ENCODE data around the gene PLEKHN1. TPM values are rescaled to one million over a fixed set of nuclear protein-coding genes. Genes with fewer than 3 reads are reported as not detected.

The PLEKHN1 gene
- polyA plus RNA-seq, 3 donors = 0.22 to 1.1 (median 0.38) TPM

DNA sequence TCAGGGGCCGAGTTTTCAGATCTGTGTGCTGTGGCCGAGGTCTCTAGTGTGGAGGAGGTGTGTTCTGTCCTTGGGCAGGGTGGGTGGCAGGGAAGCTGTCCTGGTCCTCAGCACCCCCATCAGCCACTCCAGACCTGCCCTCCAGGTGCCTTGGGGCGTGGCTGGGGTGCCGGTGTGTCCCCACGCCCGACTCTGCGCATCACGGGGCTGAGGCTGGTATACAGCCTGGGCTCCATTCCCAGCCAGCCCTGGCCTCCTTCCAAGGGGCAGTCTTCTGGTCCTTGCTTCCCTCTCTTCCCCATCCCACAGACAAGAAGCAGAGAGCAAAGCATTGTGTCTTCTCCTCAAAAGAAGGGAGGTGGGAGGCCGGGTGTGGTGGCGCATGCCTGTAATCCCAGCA lies 38.5 kb upstream of the PLEKHN1 start:
- no peak overlapping the region for H3K27ac ChIP-seq (ENCODE audit: low read depth, low read length)
- 39 to 68% (median 56%) methylated on average over 10 of the region's 10 CpGs for WGBS, 3 donors

DNA sequence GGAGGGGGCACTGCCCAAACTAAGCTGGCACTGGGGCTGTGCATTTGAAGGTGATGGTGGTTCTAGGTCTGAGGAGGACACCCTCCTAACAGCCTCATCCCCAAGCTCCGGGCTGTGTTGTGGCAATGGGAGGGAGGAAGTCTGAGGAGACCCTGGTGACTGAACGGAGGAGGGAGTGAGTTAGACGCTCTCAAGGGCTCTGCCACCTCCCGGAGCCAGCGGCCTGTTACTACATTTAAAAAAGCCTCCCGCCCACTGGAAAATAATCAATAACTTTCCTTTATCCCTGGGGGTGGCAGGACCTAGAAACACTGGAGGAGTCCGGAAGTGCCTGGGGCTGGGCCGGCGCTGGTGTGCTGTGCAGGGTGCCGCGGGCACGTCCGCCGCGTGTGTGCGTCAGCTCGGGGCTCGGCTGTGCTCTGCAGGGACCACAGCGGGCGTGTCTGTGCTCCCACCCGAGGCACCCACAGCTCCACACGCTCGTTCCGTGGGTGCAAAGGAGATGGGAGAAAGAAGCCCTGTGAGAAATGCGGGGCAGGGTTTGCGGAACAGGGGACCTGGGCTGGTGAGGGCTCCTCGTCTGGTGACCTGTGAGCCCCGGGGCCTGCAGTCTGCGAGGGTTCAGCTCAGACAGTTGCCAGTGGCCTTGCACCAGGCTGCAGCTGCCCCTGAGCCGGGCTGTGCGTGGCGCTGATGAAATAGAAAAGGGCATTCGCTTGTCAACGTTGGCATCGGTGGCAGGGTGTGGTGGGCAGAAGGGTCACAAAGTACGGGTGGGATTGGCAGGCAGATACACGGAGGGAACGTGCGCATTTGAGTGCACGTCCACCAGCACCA lies 37.2 kb upstream of the PLEKHN1 start:
- H3K27ac ChIP-seq (ENCODE audit: low read depth, low read length) = no peak overlapping the region
- 47 to 83% (median 78%) methylated on average over 40 of the region's 40 CpGs for WGBS, 3 donors

DNA sequence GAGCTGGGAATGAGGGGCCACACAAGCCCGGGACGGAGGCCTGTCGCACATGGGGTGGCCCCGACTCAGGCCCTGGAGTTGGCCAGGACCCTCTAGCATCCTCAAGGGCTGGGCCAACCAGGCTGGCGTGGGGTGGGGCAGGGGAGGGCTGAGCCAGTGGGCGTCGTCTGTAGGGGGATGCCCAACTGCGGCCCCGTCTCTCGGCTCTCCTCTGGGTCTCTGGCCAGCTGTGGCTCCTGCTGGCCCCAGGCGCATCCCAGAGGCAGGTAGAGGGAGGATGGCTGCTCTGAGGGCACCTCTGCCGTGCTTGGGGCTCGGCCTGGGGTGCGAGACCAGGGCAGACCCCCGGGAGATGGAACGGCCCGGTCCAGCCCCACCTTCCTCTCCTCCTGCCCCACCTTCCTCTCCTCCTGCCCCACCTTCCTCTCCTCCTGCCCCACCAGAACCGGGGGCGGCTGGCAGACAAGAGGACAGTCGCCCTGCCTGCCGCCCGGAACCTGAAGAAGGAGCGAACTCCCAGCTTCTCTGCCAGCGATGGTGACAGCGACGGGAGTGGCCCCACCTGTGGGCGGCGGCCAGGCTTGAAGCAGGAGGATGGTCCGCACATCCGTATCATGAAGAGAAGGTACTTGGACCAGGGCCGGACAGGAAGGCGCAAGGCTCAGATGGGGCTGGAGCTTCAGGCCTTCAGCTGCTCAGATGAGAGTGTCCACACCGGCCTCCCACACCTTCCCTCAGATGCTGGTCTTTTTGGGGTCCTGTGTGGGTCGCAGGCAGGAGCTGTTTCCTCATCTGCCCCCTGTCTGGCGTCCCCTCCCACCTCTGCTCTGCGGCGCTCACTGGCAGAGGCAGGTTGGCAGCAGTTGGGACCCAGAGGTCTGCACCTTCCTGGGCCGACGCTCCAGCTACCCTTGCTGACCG lies 36.3 kb upstream of the PLEKHN1 start:
- WGBS, 3 donors = 87 to 90% (median 90%) methylated on average over 38 to 40 of the region's 40 CpGs
- H3K27ac ChIP-seq (ENCODE audit: low read depth, low read length) = no peak overlapping the region

DNA sequence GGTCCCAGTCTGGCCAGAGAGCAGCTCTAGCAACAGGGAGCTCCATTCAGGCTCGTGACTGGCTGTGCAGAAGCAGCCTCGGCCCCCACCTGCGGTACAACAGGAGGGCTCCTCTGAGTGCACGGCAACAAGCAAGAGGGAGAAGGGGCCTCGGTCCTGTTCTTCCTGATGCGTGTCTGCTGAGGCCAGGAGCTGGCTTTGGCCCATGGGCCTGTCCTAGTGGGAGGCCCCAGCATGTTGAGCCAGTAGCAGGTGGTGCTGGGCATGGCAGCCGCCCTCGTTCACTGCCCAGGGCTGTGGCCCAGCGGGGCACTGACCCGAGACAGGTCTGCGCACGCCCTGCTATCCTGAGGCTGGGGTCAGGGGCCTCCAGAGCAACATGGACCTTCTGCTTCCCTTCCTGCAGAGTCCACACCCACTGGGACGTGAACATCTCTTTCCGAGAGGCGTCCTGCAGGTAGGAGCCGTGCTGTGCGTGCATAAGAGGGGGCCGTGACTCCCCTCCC lies 35.6 kb upstream of the PLEKHN1 start:
- 72 to 79% (median 79%) methylated on average over 11 to 18 of the region's 18 CpGs for WGBS, 3 donors

DNA sequence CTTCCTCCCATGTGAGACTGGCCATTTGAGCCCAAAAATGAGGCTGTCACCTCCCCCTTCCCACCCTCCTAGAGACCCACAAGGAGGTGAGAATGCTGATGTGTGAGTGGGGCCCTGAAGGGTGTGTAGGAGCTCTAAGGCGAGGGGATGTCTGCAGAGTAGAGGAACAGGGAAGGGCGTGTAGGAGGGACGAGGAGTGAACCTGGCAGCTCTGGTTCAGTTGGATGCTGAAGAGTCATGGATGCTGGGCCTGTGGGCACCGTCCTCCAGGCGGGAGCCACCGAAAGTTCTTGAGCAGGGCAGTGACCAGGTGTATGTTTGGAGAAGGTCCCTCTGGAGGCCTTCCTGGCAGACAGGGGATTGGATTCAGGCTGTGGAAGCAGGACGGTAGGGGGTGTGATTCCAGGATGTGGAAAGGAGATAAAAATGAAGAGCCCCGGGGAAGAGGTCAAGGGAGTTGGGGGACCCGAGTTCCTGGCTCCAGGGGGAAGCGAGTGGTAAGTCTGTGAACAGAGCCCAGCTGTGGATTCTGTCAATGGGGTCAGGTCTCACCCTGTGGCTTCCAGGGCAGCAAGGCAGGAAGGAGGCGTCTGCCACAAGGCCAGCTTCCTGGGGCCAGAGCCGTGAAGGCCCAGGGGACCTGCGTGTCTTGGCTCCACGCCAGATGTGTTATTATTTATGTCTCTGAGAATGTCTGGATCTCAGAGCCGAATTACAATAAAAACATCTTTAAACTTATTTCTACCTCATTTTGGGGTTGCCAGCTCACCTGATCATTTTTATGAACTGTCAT lies 34.7 kb upstream of the PLEKHN1 start:
- 52 to 54% (median 54%) methylated on average over 15 of the region's 15 CpGs for WGBS, 3 donors
- no peak overlapping the region for H3K27ac ChIP-seq (ENCODE audit: low read depth, low read length)

More for the DNA sequence above, 35.6 kb upstream of the PLEKHN1 start:
- no peak overlapping the region for H3K27ac ChIP-seq (ENCODE audit: low read depth, low read length)

DNA sequence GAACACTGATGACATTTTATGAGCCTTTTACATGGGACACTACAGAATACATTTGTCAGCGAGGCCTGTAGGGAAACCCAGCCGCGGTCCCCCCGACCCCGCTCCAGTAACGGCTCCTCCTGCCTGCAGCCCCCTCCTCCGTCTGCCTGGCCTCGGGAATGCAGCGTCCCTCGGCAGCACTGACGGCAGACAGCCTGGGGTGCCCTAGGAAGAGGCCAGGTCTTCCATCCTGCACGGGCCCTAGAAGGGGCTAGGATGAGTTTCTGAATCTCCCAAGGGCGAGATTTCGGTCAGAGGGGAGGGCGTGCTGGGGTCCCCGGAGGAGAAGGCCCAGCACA lies 34.1 kb upstream of the PLEKHN1 start:
- H3K27ac ChIP-seq (ENCODE audit: low read depth, low read length) = no peak overlapping the region
- 56 to 78% (median 77%) methylated on average over 16 of the region's 16 CpGs for WGBS, 3 donors

DNA sequence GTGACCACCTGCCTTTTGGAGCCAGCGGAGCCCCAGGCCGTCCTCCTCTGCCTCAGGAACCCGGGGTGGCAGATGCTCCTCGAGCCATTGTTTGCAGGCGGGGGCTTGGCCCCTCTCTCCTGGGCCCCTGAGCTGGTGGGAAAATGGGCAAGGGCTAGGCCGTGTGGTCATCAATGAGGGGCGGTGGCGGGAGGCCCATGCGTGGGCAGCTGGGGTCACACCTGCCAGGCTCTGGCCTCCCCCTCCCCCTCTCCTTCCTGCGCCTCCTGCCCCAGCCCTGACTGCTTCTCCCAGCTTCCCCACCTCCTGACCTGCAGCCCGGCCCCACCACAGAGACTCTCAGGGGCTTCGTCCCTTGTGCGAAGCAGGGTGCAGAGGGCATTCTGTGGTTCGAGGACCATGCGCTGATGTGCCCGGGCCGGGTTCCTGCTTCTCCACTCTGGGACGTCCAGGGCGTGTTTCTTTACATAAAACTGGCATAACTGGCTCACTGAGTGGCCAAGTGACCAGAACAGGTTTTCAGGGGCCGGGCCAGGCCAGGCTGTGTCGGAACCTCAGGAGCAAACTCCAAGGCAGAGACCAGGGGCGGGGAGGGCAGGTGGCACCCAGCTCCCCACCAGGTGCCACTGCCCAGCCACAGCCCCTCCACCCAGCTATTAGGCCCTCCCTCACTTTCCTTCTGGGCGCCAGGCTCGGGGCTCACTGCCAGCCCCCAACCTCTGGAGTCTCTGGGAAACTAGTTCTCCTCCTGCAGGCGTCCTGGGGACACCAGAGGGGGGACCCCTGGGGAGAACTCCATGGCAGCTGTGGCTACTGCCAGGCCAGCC lies 33.3 kb upstream of the PLEKHN1 start:
- 44 to 80% (median 77%) methylated on average over 20 to 25 of the region's 25 CpGs for WGBS, 3 donors
- no peak overlapping the region for H3K27ac ChIP-seq (ENCODE audit: low read depth, low read length)

DNA sequence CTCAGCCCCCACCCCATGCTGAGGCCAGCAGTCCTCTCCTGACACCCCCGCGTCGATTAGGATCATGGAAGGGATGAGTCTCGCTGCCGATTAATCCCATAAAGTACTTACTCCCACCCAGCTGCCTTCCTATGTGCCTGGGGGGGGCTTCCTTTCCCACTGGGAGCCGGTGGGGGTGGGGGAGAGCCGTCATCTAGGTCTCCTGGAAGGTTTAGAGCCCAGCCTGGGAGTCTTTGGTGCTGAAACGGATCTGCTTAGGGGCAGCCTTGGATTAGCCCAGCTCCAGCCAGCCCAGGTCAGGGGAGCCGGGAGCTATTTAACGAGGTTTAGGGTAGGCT lies 32.7 kb upstream of the PLEKHN1 start:
- H3K27ac ChIP-seq (ENCODE audit: low read depth, low read length) = no peak overlapping the region
- WGBS, 3 donors = 21 to 42% (median 41%) methylated on average over 10 of the region's 10 CpGs

DNA sequence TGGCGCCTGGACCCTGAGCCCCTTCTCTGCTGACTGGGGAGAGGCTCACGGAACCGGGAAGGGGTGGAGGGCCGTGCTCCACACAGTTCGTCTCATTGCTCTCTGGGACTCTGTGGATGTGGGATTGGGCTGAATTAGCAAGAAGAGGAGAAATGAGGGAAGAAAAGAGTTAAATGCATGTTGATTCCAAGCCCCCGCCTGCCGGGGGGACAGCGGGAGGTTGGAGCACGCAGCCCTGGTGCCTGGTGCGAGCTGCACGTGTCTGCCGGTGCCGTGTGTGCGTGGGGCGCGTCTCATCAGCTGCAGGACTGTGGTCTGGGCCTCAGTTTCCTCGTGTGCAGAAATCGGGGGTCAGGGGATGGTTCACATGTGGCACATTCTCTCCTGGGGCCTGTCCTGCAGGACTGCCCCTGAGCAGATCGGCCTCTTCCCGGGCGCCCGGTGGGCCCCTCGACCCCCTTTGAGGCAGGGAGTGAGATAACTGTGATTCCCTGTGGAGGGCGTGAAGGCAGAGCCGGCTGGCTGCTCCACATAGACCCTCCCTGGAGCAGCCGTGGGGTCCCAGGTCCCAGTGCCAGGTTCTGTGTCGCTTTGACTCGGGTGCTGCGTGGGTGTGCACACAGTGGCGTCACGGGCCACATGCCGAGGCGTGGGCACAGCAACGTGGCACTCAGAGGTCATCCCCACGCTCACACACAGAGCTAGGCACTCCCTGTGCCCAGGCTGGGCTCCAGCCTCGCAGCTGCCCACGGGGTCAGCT lies 31.1 kb upstream of the PLEKHN1 start:
- 9 to 24% (median 23%) methylated on average over 33 to 37 of the region's 37 CpGs for WGBS, 3 donors
- H3K27ac ChIP-seq (ENCODE audit: low read depth, low read length) = no peak overlapping the region

DNA sequence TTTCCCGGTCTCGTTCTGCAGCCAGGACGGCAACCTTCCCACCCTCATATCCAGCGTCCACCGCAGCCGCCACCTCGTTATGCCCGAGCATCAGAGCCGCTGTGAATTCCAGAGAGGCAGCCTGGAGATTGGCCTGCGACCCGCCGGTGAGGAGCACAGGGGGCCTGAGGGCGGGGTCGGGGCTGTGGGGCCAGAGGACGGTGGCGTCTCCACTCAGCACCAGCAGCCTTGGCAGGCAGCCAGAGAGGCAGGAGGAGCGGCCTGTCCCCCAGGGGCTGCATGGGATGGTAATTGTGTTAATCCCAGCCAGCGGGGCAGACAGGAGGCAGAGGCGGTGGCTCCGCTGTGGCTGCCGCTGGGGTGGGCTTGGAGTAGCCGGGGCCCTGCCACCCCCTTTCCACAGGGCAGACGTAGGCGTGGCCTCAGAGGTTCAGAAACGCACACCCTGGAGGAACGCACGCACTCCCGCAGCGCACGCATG lies 30.5 kb upstream of the PLEKHN1 start:
- WGBS, 3 donors = 7 to 36% (median 24%) methylated on average over 29 to 30 of the region's 30 CpGs

DNA sequence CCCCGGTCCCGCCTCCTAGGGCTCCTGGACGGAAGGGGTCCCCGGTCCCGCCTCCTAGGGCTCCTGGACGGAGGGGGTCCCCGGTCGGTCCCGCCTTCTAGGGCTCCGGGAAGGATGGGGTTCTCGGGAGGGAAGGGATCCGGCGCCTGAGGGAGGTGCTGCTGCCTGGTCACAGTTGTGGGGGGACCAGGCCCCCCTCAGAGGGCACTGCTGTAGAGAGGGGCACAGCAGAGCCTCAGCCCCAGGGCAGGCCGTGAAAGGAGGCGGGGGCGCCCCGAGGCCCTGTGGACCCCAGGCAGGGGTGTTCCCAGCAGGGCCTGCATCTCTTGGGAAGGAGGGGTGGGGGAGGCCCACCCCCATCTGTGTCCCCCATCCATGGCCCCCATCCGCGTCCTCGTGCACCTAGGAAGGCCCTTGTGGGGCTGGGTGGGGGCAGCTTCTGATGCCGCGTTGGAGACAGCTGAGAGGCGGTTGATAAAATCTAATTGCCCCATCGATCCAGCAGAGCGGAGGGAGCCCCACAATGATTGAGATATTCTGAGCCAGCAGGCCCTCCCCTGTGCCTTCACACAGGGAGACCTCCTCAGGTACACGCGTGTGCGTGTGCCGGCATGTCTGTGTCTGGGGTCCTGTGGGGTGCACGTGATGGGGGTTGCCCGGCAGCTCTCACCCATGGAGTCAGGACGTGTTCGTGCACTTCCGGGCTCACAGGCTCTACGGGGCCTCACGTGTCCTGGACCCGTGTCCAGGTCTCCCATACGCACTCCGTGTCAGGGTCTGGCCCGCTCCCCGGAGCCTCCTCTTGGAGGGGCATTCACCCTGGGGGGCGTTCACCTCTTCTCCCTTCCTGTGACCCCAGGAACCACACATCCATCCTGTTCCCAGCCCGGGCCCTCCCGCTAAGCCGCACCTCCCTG lies 29.7 kb upstream of the PLEKHN1 start:
- H3K27ac ChIP-seq (ENCODE audit: low read depth, low read length) = no peak overlapping the region
- 56 to 84% (median 82%) methylated on average over 42 to 45 of the region's 45 CpGs for WGBS, 3 donors

More for the DNA sequence above, 30.5 kb upstream of the PLEKHN1 start:
- H3K27ac ChIP-seq (ENCODE audit: low read depth, low read length) = no peak overlapping the region

DNA sequence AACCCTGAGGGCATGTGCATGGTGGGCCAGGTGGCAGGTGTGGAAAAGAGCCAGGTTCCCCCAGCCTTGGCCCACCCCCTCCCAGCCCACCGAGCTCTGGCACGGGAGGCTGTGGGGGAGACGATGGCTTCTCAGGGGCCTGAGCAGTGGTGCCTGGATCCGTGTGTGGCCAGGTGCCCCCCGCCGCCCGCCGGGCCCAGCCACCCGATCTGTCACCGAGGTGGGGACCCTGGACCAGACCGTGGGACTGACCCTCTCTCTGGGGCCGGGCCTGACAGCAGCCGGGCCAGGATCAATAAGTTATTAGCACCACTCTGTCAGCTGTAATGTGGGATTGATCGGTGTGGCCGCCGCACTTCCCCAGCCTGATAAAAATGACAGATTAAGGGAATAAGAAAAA lies 28.8 kb upstream of the PLEKHN1 start:
- WGBS, 3 donors = 53 to 92% (median 91%) methylated on average over 16 of the region's 16 CpGs
- H3K27ac ChIP-seq (ENCODE audit: low read depth, low read length) = no peak overlapping the region

DNA sequence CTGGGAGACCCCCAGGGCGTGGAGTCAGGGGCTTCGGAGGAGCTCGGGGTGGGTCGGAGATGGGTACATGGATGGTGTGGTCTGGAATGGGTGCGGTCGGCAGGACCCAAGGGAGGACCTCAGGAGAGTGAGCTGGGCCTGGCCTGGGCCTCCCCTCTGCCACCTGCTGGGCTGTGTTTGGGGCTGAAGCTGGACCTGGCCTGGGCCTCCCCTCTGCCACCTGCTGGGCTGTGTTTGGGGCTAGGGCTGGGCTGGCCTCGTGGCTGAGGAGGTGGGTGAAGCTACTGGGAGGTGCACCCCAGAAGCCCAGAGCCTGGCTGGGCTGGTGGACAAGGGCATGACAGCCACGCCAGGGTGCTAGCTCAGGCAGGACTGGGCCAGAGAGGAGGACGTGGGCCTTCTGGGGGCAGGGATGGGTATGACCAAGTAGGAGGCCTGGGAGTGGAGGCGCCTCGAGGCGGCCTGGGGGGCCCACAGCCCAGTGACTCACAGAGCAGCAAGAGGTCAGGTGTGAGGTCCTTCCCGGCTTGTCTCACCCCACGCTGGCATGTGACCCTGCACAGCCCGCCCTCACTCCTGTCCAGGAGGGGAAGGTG lies 28.1 kb upstream of the PLEKHN1 start:
- WGBS, 3 donors = 55 to 75% (median 71%) methylated on average over 15 of the region's 15 CpGs
- no peak overlapping the region for H3K27ac ChIP-seq (ENCODE audit: low read depth, low read length)

DNA sequence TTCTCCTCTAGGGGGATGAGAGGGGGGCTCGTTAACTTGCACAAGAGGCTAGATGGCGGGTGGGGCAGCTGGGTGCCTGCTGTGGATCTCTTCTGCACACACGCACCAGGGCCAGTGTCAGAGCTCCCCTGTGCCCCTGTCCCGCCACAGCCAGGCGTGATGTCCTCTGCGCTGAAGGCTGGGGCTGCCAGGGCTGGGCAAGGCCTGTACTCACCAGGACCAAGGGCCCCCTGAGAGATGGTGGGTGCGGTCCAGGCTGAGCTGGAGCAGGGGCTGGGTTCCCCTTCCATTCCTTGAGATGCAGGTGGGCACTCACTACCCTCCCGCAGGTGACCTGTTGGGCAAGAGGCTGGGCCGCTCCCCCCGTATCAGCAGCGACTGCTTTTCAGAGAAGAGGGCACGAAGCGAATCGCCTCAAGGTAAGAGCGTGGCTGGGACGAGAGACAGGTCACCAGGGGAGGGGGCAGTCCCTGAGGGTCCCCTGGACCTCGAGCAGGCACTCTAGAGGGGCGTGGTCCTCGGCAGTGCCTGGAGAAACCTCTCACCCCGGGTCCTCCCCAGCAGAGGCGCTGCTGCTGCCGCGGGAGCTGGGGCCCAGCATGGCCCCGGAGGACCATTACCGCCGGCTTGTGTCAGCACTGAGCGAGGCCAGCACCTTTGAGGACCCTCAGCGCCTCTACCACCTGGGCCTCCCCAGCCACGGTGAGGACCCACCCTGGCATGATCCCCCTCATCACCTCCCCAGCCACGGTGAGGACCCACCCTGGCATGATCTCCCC lies 27.4 kb upstream of the PLEKHN1 start:
- WGBS, 3 donors = 59 to 79% (median 78%) methylated on average over 30 of the region's 30 CpGs

DNA sequence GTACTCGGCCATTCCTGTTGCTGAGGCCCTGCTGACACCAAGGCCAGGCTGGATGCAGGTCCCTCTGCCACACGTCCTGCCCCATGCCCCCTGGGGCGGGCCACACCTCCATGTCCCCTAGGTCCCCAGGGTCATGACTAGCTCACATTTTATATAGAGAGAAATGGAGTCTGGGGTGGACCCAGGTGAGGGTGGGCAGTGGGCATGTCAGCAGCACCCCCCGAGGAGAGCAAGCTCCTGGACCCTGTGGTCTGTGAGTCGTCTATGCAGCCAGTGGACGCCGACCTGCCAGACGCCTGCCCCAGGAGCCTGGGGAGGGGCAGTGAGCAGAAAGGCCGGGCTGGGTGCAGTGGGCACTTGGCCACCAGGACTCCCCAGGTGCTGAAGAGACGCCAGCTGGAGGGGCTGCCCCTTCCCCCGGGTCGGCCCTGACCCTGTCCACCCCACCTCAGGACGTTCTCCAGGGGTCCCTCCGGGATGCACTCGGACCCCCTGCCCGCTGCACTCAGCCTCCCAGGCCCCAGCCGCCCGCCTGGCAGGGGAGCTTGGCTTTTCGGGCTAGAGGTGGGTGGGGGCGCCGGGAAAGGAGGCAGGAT lies 26.7 kb upstream of the PLEKHN1 start:
- no peak overlapping the region for H3K27ac ChIP-seq (ENCODE audit: low read depth, low read length)
- WGBS, 3 donors = 17 to 33% (median 29%) methylated on average over 19 to 21 of the region's 21 CpGs

More for the DNA sequence above, 27.4 kb upstream of the PLEKHN1 start:
- no peak overlapping the region for H3K27ac ChIP-seq (ENCODE audit: low read depth, low read length)

Measured in adipose tissue (tissue), 3 donors.